ENCODE results near the gene BHLHE23. TPM values are rescaled to one million over a fixed set of nuclear protein-coding genes. Genes with fewer than 3 reads are reported as not detected.
"Not testable (repeated sequence)": the region's sequence is repeated elsewhere in the genome, so short reads cannot be mapped to it uniquely, and the experiment has no call there.

BHLHE23 gene
- total RNA-seq, 1 donor from 2014 or later, result not detected

GRCh38 chr20:63034710-63035602, 28.2 kb upstream of the BHLHE23 start:
- H3K9me3 Mint-ChIP-seq; H3K27ac Mint-ChIP-seq; intact Hi-C loops (cut with micrococcal nuclease): not testable (repeated sequence)

GRCh38 chr20:63033794-63034709, 27.3 kb upstream of the BHLHE23 start:
- no peak overlapping the region for H3K27ac Mint-ChIP-seq
- peaks cover 19% of the 10 kb centered on the region for H3K27me3 Mint-ChIP-seq
- H3K4me3 Mint-ChIP-seq, result no peak overlapping the region

More at GRCh38 chr20:63034710-63035602, 28.2 kb upstream of the BHLHE23 start:
- H3K4me3 Mint-ChIP-seq; H3K4me1 Mint-ChIP-seq; DNase-seq; H3K36me3 Mint-ChIP-seq (ENCODE audit: low read depth): not testable (repeated sequence)
- H3K27me3 Mint-ChIP-seq, result peaks cover 19% of the 10 kb centered on the region

GRCh38 chr20:63032861-63033793, 26.4 kb upstream of the BHLHE23 start:
- peak; percentile 63 for DNase-seq
- Mint-ChIP-seq H3K36me3 (ENCODE audit: low read depth) (no peaks in the 10 kb centered on the region), H3K4me1 (peaks cover 5% of the 10 kb centered on the region), H3K27me3 (peaks cover 20% of the 10 kb centered on the region), H3K27ac (no peak overlapping the region), H3K4me3 (peak overlapping the region; percentile 73), H3K9me3 (no peaks in the 10 kb centered on the region)
- intact Hi-C loops (cut with micrococcal nuclease), result no loop called here

More at GRCh38 chr20:63033794-63034709, 27.3 kb upstream of the BHLHE23 start:
- Mint-ChIP-seq H3K9me3 (no peaks in the 10 kb centered on the region), H3K36me3 (ENCODE audit: low read depth) (no peaks in the 10 kb centered on the region), H3K4me1 (peaks cover 5% of the 10 kb centered on the region)
- intact Hi-C loops (cut with micrococcal nuclease), result no loop called here
- DNase-seq, result no peak

GRCh38 chr20:63032026-63032800, 25.4 kb upstream of the BHLHE23 start:
- Mint-ChIP-seq H3K4me1 (peaks cover 5% of the 10 kb centered on the region), H3K9me3 (no peaks in the 10 kb centered on the region), H3K36me3 (ENCODE audit: low read depth) (no peaks in the 10 kb centered on the region), H3K4me3 (peak overlapping the region; percentile 73), H3K27me3 (peaks cover 27% of the 10 kb centered on the region), H3K27ac (no peak overlapping the region)
- intact Hi-C loops (cut with micrococcal nuclease), result no loop called here
- DNase-seq, result no peak

GRCh38 chr20:63031251-63032014, 24.7 kb upstream of the BHLHE23 start:
- no peak for DNase-seq
- H3K4me1 Mint-ChIP-seq, result peaks cover 5% of the 10 kb centered on the region
- no peaks in the 10 kb centered on the region for H3K36me3 Mint-ChIP-seq (ENCODE audit: low read depth)
- H3K27ac Mint-ChIP-seq, result no peak overlapping the region
- no peak overlapping the region for H3K4me3 Mint-ChIP-seq
- intact Hi-C loops (cut with micrococcal nuclease), result no loop called here
- no peaks in the 10 kb centered on the region for H3K9me3 Mint-ChIP-seq
- H3K27me3 Mint-ChIP-seq, result peaks cover 27% of the 10 kb centered on the region

GRCh38 chr20:63029358-63030121, 22.8 kb upstream of the BHLHE23 start:
- DNase-seq, result no peak

GRCh38 chr20:63028461-63028921, 21.7 kb upstream of the BHLHE23 start:
- Mint-ChIP-seq H3K27ac (no peak overlapping the region), H3K4me3 (no peak overlapping the region), H3K36me3 (ENCODE audit: low read depth) (no peaks in the 10 kb centered on the region), H3K9me3 (no peaks in the 10 kb centered on the region), H3K4me1 (peaks cover 5% of the 10 kb centered on the region), H3K27me3 (peaks cover 24% of the 10 kb centered on the region)
- no peak for DNase-seq
- intact Hi-C loops (cut with micrococcal nuclease), result no loop called here

More at GRCh38 chr20:63029358-63030121, 22.8 kb upstream of the BHLHE23 start:
- H3K27ac Mint-ChIP-seq, result no peak overlapping the region
- no peak overlapping the region for H3K4me3 Mint-ChIP-seq
- peaks cover 29% of the 10 kb centered on the region for H3K27me3 Mint-ChIP-seq
- H3K36me3 Mint-ChIP-seq (ENCODE audit: low read depth), result no peaks in the 10 kb centered on the region
- H3K9me3 Mint-ChIP-seq, result no peaks in the 10 kb centered on the region
- peaks cover 5% of the 10 kb centered on the region for H3K4me1 Mint-ChIP-seq
- intact Hi-C loops (cut with micrococcal nuclease), result no loop called here

- H3K4me3 Mint-ChIP-seq, result no peak overlapping the region
- peaks cover 22% of the 10 kb centered on the region for H3K27me3 Mint-ChIP-seq
- H3K27ac Mint-ChIP-seq, result no peak overlapping the region
- no peak for DNase-seq
- H3K36me3 Mint-ChIP-seq (ENCODE audit: low read depth), result no peaks in the 10 kb centered on the region
- H3K9me3 Mint-ChIP-seq, result no peaks in the 10 kb centered on the region
- intact Hi-C loops (cut with micrococcal nuclease), result no loop called here
- peaks cover 3% of the 10 kb centered on the region for H3K4me1 Mint-ChIP-seq
Measured at GRCh38 chr20:63027922-63028389, 21.2 kb upstream of the BHLHE23 start.

GRCh38 chr20:63027221-63027921, 20.6 kb upstream of the BHLHE23 start:
- Mint-ChIP-seq H3K27ac (no peak overlapping the region), H3K9me3 (no peaks in the 10 kb centered on the region), H3K27me3 (peaks cover 17% of the 10 kb centered on the region), H3K36me3 (ENCODE audit: low read depth) (no peaks in the 10 kb centered on the region), H3K4me3 (no peak overlapping the region), H3K4me1 (no peaks in the 10 kb centered on the region)
- DNase-seq, result no peak
- intact Hi-C loops (cut with micrococcal nuclease), result no loop called here

GRCh38 chr20:63026582-63027165, 19.9 kb upstream of the BHLHE23 start:
- Mint-ChIP-seq H3K9me3 (no peaks in the 10 kb centered on the region), H3K27ac (no peak overlapping the region)

More at GRCh38 chr20:63026582-63027165, 19.9 kb upstream of the BHLHE23 start:
- H3K4me1 Mint-ChIP-seq, result no peaks in the 10 kb centered on the region
- H3K27me3 Mint-ChIP-seq, result peaks cover 13% of the 10 kb centered on the region
- no peak overlapping the region for H3K4me3 Mint-ChIP-seq
- H3K36me3 Mint-ChIP-seq (ENCODE audit: low read depth), result no peaks in the 10 kb centered on the region
- DNase-seq, result no peak
- intact Hi-C loops (cut with micrococcal nuclease), result no loop called here
